HEK293 (cell line): ENCODE results near the gene COPRS.
A peak's percentile ranks its signal among the peaks of the same experiment; 100 is the strongest.

Experiments used
- CTCF ChIA-PET: fragments of 350-600 bp; formaldehyde crosslinking; extraction: SDS; loops from one replicate; lab custom pipeline; 2021; ENCODE audit warnings: antibody characterized with exemption; lab: Yijun Ruan, JAX
- POLR2A ChIA-PET: fragments of 300-600 bp; formaldehyde crosslinking; extraction: SDS; loops from one replicate; lab custom pipeline; 2020; ENCODE audit warnings: antibody characterized with exemption, inconsistent platforms; lab: Yijun Ruan, JAX
- H3K27ac ChIP-seq: fragments of 200-500 bp; sonication (Bioruptor generic); 2 replicates; pipeline ENCODE4 v1.5.1; 2014; ENCODE audit warnings: low read depth, low read length, control low read depth, inconsistent platforms; ENCODE audit errors: extremely low read depth
- H3K36me3 ChIP-seq, 2 experiments: fragments of 200-500 bp in 1 of 2; sonication (Bioruptor generic) in 1 of 2; 1 replicate in 1 of 2; 2 replicates in 1 of 2; pipeline ENCODE4 v1.5.1; 2014 to 2017; ENCODE audit warnings: inconsistent platforms in 2 of 2, low read length in 2 of 2; ENCODE audit not compliant: control insufficient read depth in 2 of 2, insufficient read depth in 1 of 2
- H3K4me1 ChIP-seq: fragments of 200-500 bp; sonication (Bioruptor generic); 2 replicates; pipeline ENCODE4 v1.5.1; 2014; ENCODE audit warnings: mild to moderate bottlenecking, low read length, inconsistent platforms; ENCODE audit not compliant: control insufficient read depth, insufficient read depth
- H3K4me3 ChIP-seq: 2 replicates; pipeline ENCODE4 v1.5.1; 2011; ENCODE audit warnings: low read depth, mild to moderate bottlenecking, control low read depth, low read length, moderate library complexity
- H3K9me3 ChIP-seq: fragments of 200-500 bp; sonication (Bioruptor generic); 2 replicates; pipeline ENCODE4 v1.5.1; 2014; ENCODE audit warnings: low read depth, low read length, inconsistent platforms; ENCODE audit not compliant: control insufficient read depth, insufficient read depth
- EGR2 ChIP-seq: fragments of 450-650 bp; formaldehyde crosslinking; IDR thresholded peaks from 2 replicates; pipeline ENCODE4 v1.5.1; 2016; ENCODE audit warnings: low read depth, missing biosample characterization, missing genetic modification characterization
- KLF1 ChIP-seq: fragments of 450-650 bp; formaldehyde crosslinking; IDR thresholded peaks from 2 replicates; pipeline ENCODE4 v1.5.1; 2016; ENCODE audit warnings: missing biosample characterization, missing genetic modification characterization
- TCF7L2 ChIP-seq: IDR thresholded peaks from 2 replicates; pipeline ENCODE4 v1.6.1; 2011; ENCODE audit warnings: low read depth, mild to moderate bottlenecking, inconsistent platforms, low read length, moderate library complexity, borderline replicate concordance
- WT1 ChIP-seq: fragments of 450-650 bp; formaldehyde crosslinking; IDR thresholded peaks from 2 replicates; pipeline ENCODE4 v1.5.1; 2016; ENCODE audit warnings: missing biosample characterization, missing genetic modification characterization
- YY1 ChIP-seq: fragments of 450-650 bp; formaldehyde crosslinking; IDR thresholded peaks from 2 replicates; pipeline ENCODE4 v1.5.1; 2018; ENCODE audit warnings: missing biosample characterization, missing genetic modification characterization
- ZFHX2 ChIP-seq: fragments of 450-650 bp; formaldehyde crosslinking; conservative IDR thresholded peaks from 2 replicates; pipeline ENCODE4 v1.5.1; 2016; ENCODE audit warnings: missing biosample characterization, missing genetic modification characterization
- ZNF146 ChIP-seq: fragments of 450-650 bp; formaldehyde crosslinking; IDR thresholded peaks from 2 replicates; pipeline ENCODE4 v1.5.1; 2016; ENCODE audit warnings: missing biosample characterization, missing genetic modification characterization
- ZNF157 ChIP-seq: fragments of 450-650 bp; formaldehyde crosslinking; IDR thresholded peaks from 2 replicates; pipeline ENCODE4 v1.5.1; 2016; ENCODE audit warnings: missing biosample characterization, missing genetic modification characterization
- ZNF169 ChIP-seq: fragments of 450-650 bp; formaldehyde crosslinking; IDR thresholded peaks from 2 replicates; pipeline ENCODE4 v1.5.1; 2016; ENCODE audit warnings: missing biosample characterization, missing genetic modification characterization
- ZNF335 ChIP-seq: fragments of 450-650 bp; formaldehyde crosslinking; conservative IDR thresholded peaks from 2 replicates; pipeline ENCODE4 v1.5.1; 2016; ENCODE audit warnings: missing biosample characterization, missing genetic modification characterization
- ZNF354C ChIP-seq: fragments of 450-650 bp; formaldehyde crosslinking; IDR thresholded peaks from 2 replicates; pipeline ENCODE4 v1.5.1; 2016; ENCODE audit warnings: missing biosample characterization, missing genetic modification characterization, low read depth, borderline replicate concordance
- ZNF433 ChIP-seq: fragments of 450-650 bp; formaldehyde crosslinking; IDR thresholded peaks from 2 replicates; pipeline ENCODE4 v1.5.1; 2016; ENCODE audit warnings: missing biosample characterization, missing genetic modification characterization, low read depth
- ZNF555 ChIP-seq: fragments of 450-650 bp; formaldehyde crosslinking; conservative IDR thresholded peaks from 2 replicates; pipeline ENCODE4 v1.5.1; 2017; ENCODE audit warnings: missing biosample characterization, mild to moderate bottlenecking, missing genetic modification characterization, inconsistent platforms
- ZNF658 ChIP-seq: fragments of 450-650 bp; formaldehyde crosslinking; IDR thresholded peaks from 2 replicates; pipeline ENCODE4; 2016; ENCODE audit warnings: missing biosample characterization, missing genetic modification characterization
- ZNF707 ChIP-seq: fragments of 450-650 bp; formaldehyde crosslinking; IDR thresholded peaks from 2 replicates; pipeline ENCODE4 v1.5.1; 2016; ENCODE audit warnings: missing biosample characterization, missing genetic modification characterization
- ZNF76 ChIP-seq: fragments of 450-650 bp; formaldehyde crosslinking; IDR thresholded peaks from 2 replicates; pipeline ENCODE4; 2016; ENCODE audit warnings: low read depth, missing biosample characterization, missing genetic modification characterization, borderline replicate concordance
- TF ChIP-seq, protein P1 (sequence below): fragments of 450-650 bp; formaldehyde crosslinking; IDR thresholded peaks from 2 replicates; pipeline ENCODE4 v1.5.1; 2017; ENCODE audit warnings: missing biosample characterization, missing genetic modification characterization
- TF ChIP-seq, protein P2 (sequence below): fragments of 450-650 bp; formaldehyde crosslinking; IDR thresholded peaks from 2 replicates; pipeline ENCODE4 v1.5.1; 2016; ENCODE audit warnings: missing biosample characterization, missing genetic modification characterization
- TF ChIP-seq, protein P3 (sequence below): fragments of 450-650 bp; formaldehyde crosslinking; IDR thresholded peaks from 2 replicates; pipeline ENCODE4 v1.5.1; 2016; ENCODE audit warnings: missing biosample characterization, missing genetic modification characterization
- TF ChIP-seq, protein P4 (sequence below): fragments of 450-650 bp; formaldehyde crosslinking; IDR thresholded peaks from 2 replicates; pipeline ENCODE4 v1.5.1; 2016; ENCODE audit warnings: missing biosample characterization, missing genetic modification characterization
- TF ChIP-seq, protein P5 (sequence below): fragments of 450-650 bp; formaldehyde crosslinking; IDR thresholded peaks from 2 replicates; pipeline ENCODE4 v1.5.1; 2016; ENCODE audit warnings: missing biosample characterization, missing genetic modification characterization

COPRS gene

DNA sequence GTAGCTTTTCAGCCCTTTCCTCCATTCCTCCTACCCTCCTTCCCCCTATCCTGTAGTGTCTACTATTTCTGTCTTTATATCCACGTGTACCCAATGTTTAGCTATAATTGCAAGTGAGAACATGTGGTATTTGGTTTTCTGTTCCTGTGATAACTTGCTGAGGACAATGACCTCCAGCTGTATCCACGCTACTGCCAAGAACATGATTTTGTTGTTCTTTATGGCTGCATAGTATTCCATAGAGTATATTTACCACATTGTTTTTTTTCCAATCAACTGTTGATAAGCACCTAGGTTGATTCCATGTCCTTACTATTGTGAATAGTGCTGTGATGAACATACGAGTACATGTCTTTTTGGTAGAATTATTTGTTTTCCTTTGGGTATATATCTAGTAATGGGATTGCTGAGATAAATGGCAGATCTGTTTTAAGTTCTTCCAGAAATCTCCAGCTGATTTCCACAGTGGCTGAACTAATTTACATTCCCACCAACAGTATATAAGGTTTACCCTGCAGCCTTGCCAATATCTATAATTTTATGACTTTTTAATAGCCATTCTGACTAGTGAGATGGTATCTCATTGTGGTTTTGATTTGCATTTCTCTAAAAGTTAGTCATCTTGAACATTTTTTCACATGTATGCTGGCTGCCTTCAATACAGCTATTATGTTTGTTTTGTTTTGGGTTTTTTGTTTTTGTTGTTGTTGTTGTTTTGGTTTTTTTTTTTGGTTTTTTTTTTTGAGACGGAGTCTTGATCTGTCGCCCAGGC, 10.9 kb upstream of the COPRS start:
- Histone ChIP-seq H3K4me1 (no peaks in the 10 kb centered on the region), H3K4me3 (no peak overlapping the region), H3K36me3 (peaks cover 90 to 91% of the 10 kb centered on the region in 2 experiments)
- POLR2A ChIA-PET = interaction anchor here (0.6 to 0.8 kb wide), 2 partner anchors 11 to 57 kb away, joined by 3 read pairs; partner anchors contain the start of gene COPRS
- TF ChIP-seq WT1 (tag by site-specific recombination) = no peak
- TF ChIP-seq, protein P1, sequence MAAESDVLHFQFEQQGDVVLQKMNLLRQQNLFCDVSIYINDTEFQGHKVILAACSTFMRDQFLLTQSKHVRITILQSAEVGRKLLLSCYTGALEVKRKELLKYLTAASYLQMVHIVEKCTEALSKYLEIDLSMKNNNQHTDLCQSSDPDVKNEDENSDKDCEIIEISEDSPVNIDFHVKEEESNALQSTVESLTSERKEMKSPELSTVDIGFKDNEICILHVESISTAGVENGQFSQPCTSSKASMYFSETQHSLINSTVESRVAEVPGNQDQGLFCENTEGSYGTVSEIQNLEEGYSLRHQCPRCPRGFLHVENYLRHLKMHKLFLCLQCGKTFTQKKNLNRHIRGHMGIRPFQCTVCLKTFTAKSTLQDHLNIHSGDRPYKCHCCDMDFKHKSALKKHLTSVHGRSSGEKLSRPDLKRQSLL (tag by site-specific recombination) = no peak
- TF ChIP-seq, protein P2, sequence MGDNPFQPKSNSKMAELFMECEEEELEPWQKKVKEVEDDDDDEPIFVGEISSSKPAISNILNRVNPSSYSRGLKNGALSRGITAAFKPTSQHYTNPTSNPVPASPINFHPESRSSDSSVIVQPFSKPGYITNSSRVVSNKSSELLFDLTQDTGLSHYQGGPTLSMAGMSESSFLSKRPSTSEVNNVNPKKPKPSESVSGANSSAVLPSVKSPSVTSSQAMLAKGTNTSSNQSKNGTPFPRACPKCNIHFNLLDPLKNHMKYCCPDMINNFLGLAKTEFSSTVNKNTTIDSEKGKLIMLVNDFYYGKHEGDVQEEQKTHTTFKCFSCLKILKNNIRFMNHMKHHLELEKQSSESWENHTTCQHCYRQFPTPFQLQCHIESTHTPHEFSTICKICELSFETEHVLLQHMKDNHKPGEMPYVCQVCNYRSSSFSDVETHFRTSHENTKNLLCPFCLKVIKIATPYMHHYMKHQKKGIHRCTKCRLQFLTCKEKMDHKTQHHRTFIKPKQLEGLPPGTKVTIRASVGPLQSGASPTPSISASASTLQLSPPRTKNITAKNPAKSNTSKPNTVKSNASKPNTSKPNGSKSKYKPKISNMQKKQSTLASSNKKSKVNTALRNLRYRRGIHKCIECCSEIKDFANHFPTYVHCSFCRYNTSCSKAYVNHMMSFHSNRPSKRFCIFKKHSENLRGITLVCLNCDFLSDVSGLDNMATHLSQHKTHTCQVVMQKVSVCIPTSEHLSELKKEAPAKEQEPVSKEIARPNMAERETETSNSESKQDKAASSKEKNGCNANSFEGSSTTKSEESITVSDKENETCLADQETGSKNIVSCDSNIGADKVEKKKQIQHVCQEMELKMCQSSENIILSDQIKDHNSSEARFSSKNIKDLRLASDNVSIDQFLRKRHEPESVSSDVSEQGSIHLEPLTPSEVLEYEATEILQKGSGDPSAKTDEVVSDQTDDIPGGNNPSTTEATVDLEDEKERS (tag by site-specific recombination) = no peak
- peak; percentile 90 for TF ChIP-seq ZNF146
- TF ChIP-seq, all 188 proteins: peak for 1
- no peak overlapping the region for H3K27ac ChIP-seq
- CTCF ChIA-PET = interaction anchor here (0.6 to 1.7 kb wide), 2 partner anchors 11 to 312 kb away, joined by 3 to 9 read pairs; no protein-coding TSS in a partner anchor
- H3K9me3 ChIP-seq = no peaks in the 10 kb centered on the region

DNA sequence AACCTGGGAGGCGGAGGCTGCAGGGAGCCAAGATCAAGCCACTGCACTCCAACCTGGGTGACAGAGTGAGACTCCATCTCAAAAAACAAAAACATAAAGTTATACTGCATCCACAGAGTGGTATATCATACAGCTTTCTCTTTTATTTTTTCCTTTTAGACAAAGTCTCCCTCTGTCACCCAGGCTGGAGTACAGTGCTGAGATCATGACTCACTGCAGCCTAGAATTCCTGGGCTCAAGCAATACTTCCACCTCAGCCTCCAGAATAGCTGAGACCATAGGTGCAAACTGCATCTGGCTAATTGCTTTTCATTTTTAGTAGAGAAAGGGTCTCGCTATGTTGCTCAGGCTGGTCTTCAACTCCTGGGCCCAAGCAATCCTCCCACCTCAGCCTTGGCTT, 10.0 kb upstream of the COPRS start:
- Histone ChIP-seq H3K4me3 (no peak overlapping the region), H3K36me3 (peaks cover 92% of the 10 kb centered on the region in 2 experiments), H3K27ac (no peak overlapping the region), H3K9me3 (no peaks in the 10 kb centered on the region), H3K4me1 (no peaks in the 10 kb centered on the region)
- POLR2A ChIA-PET = interaction anchor here (0.8 kb wide), 1 partner anchor 10 kb away, joined by 3 read pairs; the partner anchor contains the start of gene COPRS
- CTCF ChIA-PET = interaction anchor here (1.7 kb wide), 1 partner anchor 12 kb away, joined by 9 read pairs; no protein-coding TSS in a partner anchor
- TF ChIP-seq, protein P3, sequence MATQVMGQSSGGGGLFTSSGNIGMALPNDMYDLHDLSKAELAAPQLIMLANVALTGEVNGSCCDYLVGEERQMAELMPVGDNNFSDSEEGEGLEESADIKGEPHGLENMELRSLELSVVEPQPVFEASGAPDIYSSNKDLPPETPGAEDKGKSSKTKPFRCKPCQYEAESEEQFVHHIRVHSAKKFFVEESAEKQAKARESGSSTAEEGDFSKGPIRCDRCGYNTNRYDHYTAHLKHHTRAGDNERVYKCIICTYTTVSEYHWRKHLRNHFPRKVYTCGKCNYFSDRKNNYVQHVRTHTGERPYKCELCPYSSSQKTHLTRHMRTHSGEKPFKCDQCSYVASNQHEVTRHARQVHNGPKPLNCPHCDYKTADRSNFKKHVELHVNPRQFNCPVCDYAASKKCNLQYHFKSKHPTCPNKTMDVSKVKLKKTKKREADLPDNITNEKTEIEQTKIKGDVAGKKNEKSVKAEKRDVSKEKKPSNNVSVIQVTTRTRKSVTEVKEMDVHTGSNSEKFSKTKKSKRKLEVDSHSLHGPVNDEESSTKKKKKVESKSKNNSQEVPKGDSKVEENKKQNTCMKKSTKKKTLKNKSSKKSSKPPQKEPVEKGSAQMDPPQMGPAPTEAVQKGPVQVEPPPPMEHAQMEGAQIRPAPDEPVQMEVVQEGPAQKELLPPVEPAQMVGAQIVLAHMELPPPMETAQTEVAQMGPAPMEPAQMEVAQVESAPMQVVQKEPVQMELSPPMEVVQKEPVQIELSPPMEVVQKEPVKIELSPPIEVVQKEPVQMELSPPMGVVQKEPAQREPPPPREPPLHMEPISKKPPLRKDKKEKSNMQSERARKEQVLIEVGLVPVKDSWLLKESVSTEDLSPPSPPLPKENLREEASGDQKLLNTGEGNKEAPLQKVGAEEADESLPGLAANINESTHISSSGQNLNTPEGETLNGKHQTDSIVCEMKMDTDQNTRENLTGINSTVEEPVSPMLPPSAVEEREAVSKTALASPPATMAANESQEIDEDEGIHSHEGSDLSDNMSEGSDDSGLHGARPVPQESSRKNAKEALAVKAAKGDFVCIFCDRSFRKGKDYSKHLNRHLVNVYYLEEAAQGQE = no peak
- no peak for TF ChIP-seq TCF7L2
- no peak for TF ChIP-seq YY1 (tag by site-specific recombination)
- TF ChIP-seq ZNF169 (tag by site-specific recombination) = no peak
- TF ChIP-seq, protein P4, sequence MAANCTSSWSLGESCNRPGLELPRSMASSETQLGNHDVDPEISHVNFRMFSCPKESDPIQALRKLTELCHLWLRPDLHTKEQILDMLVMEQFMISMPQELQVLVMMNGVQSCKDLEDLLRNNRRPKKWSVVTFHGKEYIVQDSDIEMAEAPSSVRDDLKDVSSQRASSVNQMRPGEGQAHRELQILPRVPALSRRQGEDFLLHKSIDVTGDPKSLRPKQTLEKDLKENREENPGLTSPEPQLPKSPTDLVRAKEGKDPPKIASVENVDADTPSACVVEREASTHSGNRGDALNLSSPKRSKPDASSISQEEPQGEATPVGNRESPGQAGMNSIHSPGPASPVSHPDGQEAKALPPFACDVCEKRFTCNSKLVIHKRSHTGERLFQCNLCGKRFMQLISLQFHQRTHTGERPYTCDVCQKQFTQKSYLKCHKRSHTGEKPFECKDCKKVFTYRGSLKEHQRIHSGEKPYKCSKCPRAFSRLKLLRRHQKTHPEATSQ (tag by site-specific recombination) = no peak
- no peak for TF ChIP-seq ZNF658
- TF ChIP-seq EGR2 (tag by site-specific recombination) = no peak
- TF ChIP-seq, protein P5, sequence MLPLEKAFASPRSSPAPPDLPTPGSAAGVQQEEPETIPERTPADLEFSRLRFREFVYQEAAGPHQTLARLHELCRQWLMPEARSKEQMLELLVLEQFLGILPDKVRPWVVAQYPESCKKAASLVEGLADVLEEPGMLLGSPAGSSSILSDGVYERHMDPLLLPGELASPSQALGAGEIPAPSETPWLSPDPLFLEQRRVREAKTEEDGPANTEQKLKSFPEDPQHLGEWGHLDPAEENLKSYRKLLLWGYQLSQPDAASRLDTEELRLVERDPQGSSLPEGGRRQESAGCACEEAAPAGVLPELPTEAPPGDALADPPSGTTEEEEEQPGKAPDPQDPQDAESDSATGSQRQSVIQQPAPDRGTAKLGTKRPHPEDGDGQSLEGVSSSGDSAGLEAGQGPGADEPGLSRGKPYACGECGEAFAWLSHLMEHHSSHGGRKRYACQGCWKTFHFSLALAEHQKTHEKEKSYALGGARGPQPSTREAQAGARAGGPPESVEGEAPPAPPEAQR (tag by site-specific recombination) = no peak
- no peak for TF ChIP-seq ZNF76
- no peak for TF ChIP-seq ZNF335 (tag by site-specific recombination)
- TF ChIP-seq ZNF433 (tag by site-specific recombination) = no peak
- TF ChIP-seq KLF1 = no peak
- TF ChIP-seq ZNF707 (tag by site-specific recombination) = no peak
- no peak for TF ChIP-seq ZFHX2 (tag by site-specific recombination)
- TF ChIP-seq ZNF555 (tag by site-specific recombination) = no peak
- no peak for TF ChIP-seq ZNF157 (tag by site-specific recombination)
- no peak for TF ChIP-seq ZNF354C
